CD4-positive, alpha-beta memory T cell (primary cell): Measurements from ENCODE around the gene TUBGCP3. TPM values are rescaled to one million over a fixed set of nuclear protein-coding genes. Genes with fewer than 3 reads are reported as not detected.
A peak's percentile ranks its signal among the peaks of the same experiment; 100 is the strongest.

Source experiments
- CTCF ChIA-PET: fragments of 350-600 bp; sonication (Branson Sonifier 250); formaldehyde crosslinking; loops from one replicate; lab custom pipeline; 2021; ENCODE audit warnings: inconsistent platforms; ENCODE audit not compliant: partially characterized antibody; lab: Charles Lee
- POLR2A ChIA-PET: fragments of 350-600 bp; sonication (Branson Sonifier 250); formaldehyde crosslinking; loops from one replicate; lab custom pipeline; 2021; ENCODE audit not compliant: partially characterized antibody; lab: Charles Lee
- DNase-seq, 5 donors: peaks; one replicate each; pipeline versions ENCODE4 v3.0.0 to v3.0.0-alpha.2; 2020 to 2022; ENCODE audit warnings: mixed read lengths in 1 of 5
- H3K27ac ChIP-seq: one replicate; pipeline ENCODE4 v1.7.0; 2013; ENCODE audit warnings: low read depth, low read length
- H3K27me3 ChIP-seq: 2 replicates; pipeline ENCODE4 v1.7.0; 2013; ENCODE audit warnings: mild to moderate bottlenecking, low read length, moderate library complexity; ENCODE audit not compliant: insufficient read depth
- H3K36me3 ChIP-seq: 2 replicates; pipeline ENCODE4 v1.7.0; 2013; ENCODE audit warnings: mild to moderate bottlenecking, low read length, moderate library complexity; ENCODE audit not compliant: insufficient read depth
- H3K4me1 ChIP-seq: 2 replicates; pipeline ENCODE4 v1.7.0; 2013; ENCODE audit warnings: mild to moderate bottlenecking, low read length, moderate library complexity; ENCODE audit not compliant: insufficient read depth
- H3K4me3 ChIP-seq, 2 donors: one replicate each; pipeline ENCODE4 v1.7.0; 2013; ENCODE audit warnings: low read length in 2 of 2, mild to moderate bottlenecking in 1 of 2
- H3K9me3 ChIP-seq, 2 donors: one replicate each; pipeline ENCODE4 v1.7.0; 2013; ENCODE audit warnings: low read length in 2 of 2, control low read depth in 1 of 2; ENCODE audit not compliant: control insufficient read depth in 1 of 2
- H3K27ac Mint-ChIP-seq, 7 donors: one replicate each; pipeline ENCODE4 v1.8.0; 2020 to 2021; ENCODE audit warnings: mixed read lengths in 7 of 7, mild to moderate bottlenecking in 6 of 7, inconsistent platforms in 3 of 7, moderate library complexity in 3 of 7
- H3K27me3 Mint-ChIP-seq, 2 donors: one replicate each; pipeline ENCODE4 v1.8.0; 2020 to 2021; ENCODE audit warnings: mixed read lengths in 2 of 2
- H3K36me3 Mint-ChIP-seq, 2 donors: one replicate each; pipeline ENCODE4 v1.8.0; 2020 to 2021; ENCODE audit warnings: mixed read lengths in 2 of 2, inconsistent platforms in 1 of 2, mild to moderate bottlenecking in 1 of 2
- H3K4me1 Mint-ChIP-seq, 4 donors: one replicate each; pipeline ENCODE4 v1.8.0; 2020 to 2021; ENCODE audit warnings: mixed read lengths in 4 of 4, mild to moderate bottlenecking in 1 of 4
- H3K4me3 Mint-ChIP-seq, 8 donors: one replicate each; pipeline ENCODE4 v1.8.0; 2020 to 2021; ENCODE audit warnings: mixed read lengths in 8 of 8, mild to moderate bottlenecking in 7 of 8, moderate library complexity in 6 of 8, inconsistent platforms in 3 of 8
- H3K9me3 Mint-ChIP-seq, 8 donors: one replicate each; pipeline ENCODE4 v1.8.0; 2020 to 2021; ENCODE audit warnings: mixed read lengths in 8 of 8, mild to moderate bottlenecking in 5 of 8, inconsistent platforms in 3 of 8, moderate library complexity in 1 of 8
- intact Hi-C: fragments of 100-400 bp; cut with micrococcal nuclease; formaldehyde crosslinking; loops from one replicate; pipeline ENCODE4 v1.15.1; 2023
- polyA plus RNA-seq, 2 donors: library from polyadenylated mRNA; unstranded; fragments of 300-500 nt; fragmentation: Illumina TruSeq; gene quantifications; one replicate each; pipeline ENCODE4 v1.2.3, GENCODE V29; 2021
- total RNA-seq, 2 experiments: library from RNA; stranded (reverse); gene quantifications; one replicate each; pipeline ENCODE4 v1.2.3, GENCODE V29; 2021

TUBGCP3 gene
- total and polyA plus RNA-seq, 4 experiments from 2014 or later: 13.1 to 43.7 (median 29.1) TPM

GRCh38 chr13:112443191-112443994, 144.6 kb downstream of the TUBGCP3 start:
- Mint-ChIP-seq H3K9me3 (peaks cover 0 to 9% (median 3%) of the 10 kb centered on the region in 8 donors), H3K4me1 (peaks cover 0 to 8% (median 2%) of the 10 kb centered on the region in 4 donors), H3K27me3 (peaks cover 10 to 15% of the 10 kb centered on the region in 2 donors), H3K27ac (no peak overlapping the region), H3K36me3 (no peaks in the 10 kb centered on the region), H3K4me3 (no peak overlapping the region)
- no peak overlapping the region for H3K27ac ChIP-seq
- POLR2A ChIA-PET: no interaction called here
- no peak for DNase-seq
- no peaks in the 10 kb centered on the region for H3K27me3 ChIP-seq
- no peaks in the 10 kb centered on the region for H3K9me3 ChIP-seq
- H3K4me1 ChIP-seq: no peaks in the 10 kb centered on the region
- no peaks in the 10 kb centered on the region for H3K36me3 ChIP-seq
- no peak overlapping the region for H3K4me3 ChIP-seq
- CTCF ChIA-PET: no interaction called here
- intact Hi-C loops: no loop called here

- ChIA-PET CTCF (no interaction called here), POLR2A (no interaction called here)
- H3K4me1 ChIP-seq: no peaks in the 10 kb centered on the region
- H3K4me3 Mint-ChIP-seq: no peak overlapping the region
- no peak for DNase-seq
- H3K9me3 ChIP-seq: no peaks in the 10 kb centered on the region
- no peaks in the 10 kb centered on the region for H3K36me3 Mint-ChIP-seq
- peaks cover 0 to 14% (median 8%) of the 10 kb centered on the region in 8 donors for H3K9me3 Mint-ChIP-seq
- H3K27ac ChIP-seq: no peak overlapping the region
- intact Hi-C loops: no loop called here
- H3K4me3 ChIP-seq: no peak overlapping the region
- peaks cover 12 to 15% of the 10 kb centered on the region in 2 donors for H3K27me3 Mint-ChIP-seq
- H3K27me3 ChIP-seq: no peaks in the 10 kb centered on the region
- H3K27ac Mint-ChIP-seq: no peak overlapping the region
- no peaks in the 10 kb centered on the region for H3K36me3 ChIP-seq
- H3K4me1 Mint-ChIP-seq: peaks cover 0 to 8% (median 2%) of the 10 kb centered on the region in 4 donors
Measured at GRCh38 chr13:112442483-112443090, 145.4 kb downstream of the TUBGCP3 start.

GRCh38 chr13:112441779-112442310, 146.1 kb downstream of the TUBGCP3 start:
- intact Hi-C loops: no loop called here
- no peak overlapping the region for H3K4me3 ChIP-seq
- CTCF ChIA-PET: no interaction called here
- peaks cover 0 to 15% (median 8%) of the 10 kb centered on the region in 8 donors for H3K9me3 Mint-ChIP-seq
- peaks cover 12% of the 10 kb centered on the region in 2 donors for H3K27me3 Mint-ChIP-seq
- no peaks in the 10 kb centered on the region for H3K36me3 ChIP-seq
- peaks cover 0 to 8% (median 2%) of the 10 kb centered on the region in 4 donors for H3K4me1 Mint-ChIP-seq
- no peak for DNase-seq
- H3K27ac Mint-ChIP-seq: no peak overlapping the region
- no peaks in the 10 kb centered on the region for H3K4me1 ChIP-seq
- H3K4me3 Mint-ChIP-seq: no peak overlapping the region
- no peaks in the 10 kb centered on the region for H3K27me3 ChIP-seq
- no peaks in the 10 kb centered on the region for H3K36me3 Mint-ChIP-seq
- H3K9me3 ChIP-seq: no peaks in the 10 kb centered on the region
- no peak overlapping the region for H3K27ac ChIP-seq
- POLR2A ChIA-PET: no interaction called here

- H3K27me3 ChIP-seq: no peaks in the 10 kb centered on the region
- no peaks in the 10 kb centered on the region for H3K36me3 ChIP-seq
- DNase-seq: no peak
- Mint-ChIP-seq H3K4me3 (no peak overlapping the region), H3K9me3 (peaks cover 3 to 19% (median 8%) of the 10 kb centered on the region in 8 donors), H3K27ac (no peak overlapping the region), H3K36me3 (no peaks in the 10 kb centered on the region), H3K4me1 (peaks cover 0 to 8% (median 2%) of the 10 kb centered on the region in 4 donors), H3K27me3 (peaks cover 12% of the 10 kb centered on the region in 2 donors)
- POLR2A ChIA-PET: no interaction called here
- intact Hi-C loops: no loop called here
- H3K4me1 ChIP-seq: no peaks in the 10 kb centered on the region
- CTCF ChIA-PET: no interaction called here
- H3K9me3 ChIP-seq: no peaks in the 10 kb centered on the region
- no peak overlapping the region for H3K27ac ChIP-seq
- H3K4me3 ChIP-seq: no peak overlapping the region
Measured at GRCh38 chr13:112441226-112441625, 146.7 kb downstream of the TUBGCP3 start.

- POLR2A ChIA-PET: no interaction called here
- no peak overlapping the region for H3K27ac Mint-ChIP-seq
- peaks cover 3 to 19% (median 8%) of the 10 kb centered on the region in 8 donors for H3K9me3 Mint-ChIP-seq
- no peak overlapping the region for H3K4me3 ChIP-seq
- no peaks in the 10 kb centered on the region for H3K9me3 ChIP-seq
- H3K4me1 ChIP-seq: no peaks in the 10 kb centered on the region
- intact Hi-C loops: no loop called here
- H3K36me3 ChIP-seq: no peaks in the 10 kb centered on the region
- peaks cover 9 to 15% of the 10 kb centered on the region in 2 donors for H3K27me3 Mint-ChIP-seq
- H3K4me3 Mint-ChIP-seq: no peak overlapping the region
- CTCF ChIA-PET: no interaction called here
- H3K4me1 Mint-ChIP-seq: peaks cover 0 to 5% (median 1%) of the 10 kb centered on the region in 4 donors
- DNase-seq: no peak
- no peaks in the 10 kb centered on the region for H3K36me3 Mint-ChIP-seq
- no peak overlapping the region for H3K27ac ChIP-seq
- no peaks in the 10 kb centered on the region for H3K27me3 ChIP-seq
Measured at GRCh38 chr13:112438515-112438914, 149.4 kb downstream of the TUBGCP3 start.

- Histone ChIP-seq H3K27me3 (no peaks in the 10 kb centered on the region), H3K27ac (no peak overlapping the region), H3K9me3 (no peaks in the 10 kb centered on the region), H3K36me3 (no peaks in the 10 kb centered on the region), H3K4me3 (no peak overlapping the region), H3K4me1 (no peaks in the 10 kb centered on the region)
- intact Hi-C loops: no loop called here
- peaks cover 8 to 14% of the 10 kb centered on the region in 2 donors for H3K27me3 Mint-ChIP-seq
- H3K36me3 Mint-ChIP-seq: no peaks in the 10 kb centered on the region
- H3K4me1 Mint-ChIP-seq: peaks cover 0 to 1% (median under 1%) of the 10 kb centered on the region in 4 donors
- DNase-seq: no peak
- H3K9me3 Mint-ChIP-seq: peaks cover 3 to 19% (median 8%) of the 10 kb centered on the region in 8 donors
- POLR2A ChIA-PET: no interaction called here
- CTCF ChIA-PET: no interaction called here
- H3K27ac Mint-ChIP-seq: peak overlapping the region in 1 of 7 donors; percentile 14
- H3K4me3 Mint-ChIP-seq: no peak overlapping the region
Measured at GRCh38 chr13:112438094-112438493, 149.9 kb downstream of the TUBGCP3 start.

- DNase-seq: no peak
- intact Hi-C loops: no loop called here
- no peak overlapping the region for H3K4me3 ChIP-seq
- H3K27ac ChIP-seq: no peak overlapping the region
- Mint-ChIP-seq H3K4me1 (peaks cover 0 to 1% (median 0%) of the 10 kb centered on the region in 4 donors), H3K27ac (no peak overlapping the region), H3K36me3 (no peaks in the 10 kb centered on the region), H3K9me3 (peaks cover 3 to 22% (median 8%) of the 10 kb centered on the region in 8 donors), H3K4me3 (no peak overlapping the region), H3K27me3 (peaks cover 7 to 12% of the 10 kb centered on the region in 2 donors)
- no peaks in the 10 kb centered on the region for H3K36me3 ChIP-seq
- H3K4me1 ChIP-seq: no peaks in the 10 kb centered on the region
- H3K9me3 ChIP-seq: no peaks in the 10 kb centered on the region
- no peaks in the 10 kb centered on the region for H3K27me3 ChIP-seq
- POLR2A ChIA-PET: no interaction called here
- CTCF ChIA-PET: no interaction called here
Measured at GRCh38 chr13:112435973-112436372, 152.0 kb downstream of the TUBGCP3 start.
